Amniotic epithelial cell (primary cell): ENCODE results near the gene ABCD2.
"Not testable (repeated sequence)": the region's sequence is repeated elsewhere in the genome, so short reads cannot be mapped to it uniquely, and the experiment has no call there.

ENCODE experiments used
- DNase-seq: peaks from one replicate; pipeline ENCODE4 v3.0.0-alpha.2; 2010; ENCODE audit warnings: low read depth

The ABCD2 gene

GRCh38 chr12:39611818-39612217 is 7.8 kb downstream of the ABCD2 start:
- DNase-seq: no peak

- DNase-seq: no peak
These were observed 9.1 kb downstream of the ABCD2 start for GRCh38 chr12:39610436-39611025.

GRCh38 chr12:39606712-39607423 is 12.7 kb downstream of the ABCD2 start:
- DNase-seq: peak; percentile 47

- peak; percentile 84 for DNase-seq
These were observed 13.6 kb downstream of the ABCD2 start for GRCh38 chr12:39605996-39606395.

- DNase-seq: peak; percentile 83
These were observed 14.1 kb downstream of the ABCD2 start for GRCh38 chr12:39605501-39605900.

- DNase-seq: no peak
These were observed 16.5 kb downstream of the ABCD2 start for GRCh38 chr12:39603065-39603464.

- not testable (repeated sequence) for DNase-seq
These were observed 17.7 kb downstream of the ABCD2 start for GRCh38 chr12:39601951-39602350.

- DNase-seq: no peak
These were observed 23.7 kb downstream of the ABCD2 start for GRCh38 chr12:39595928-39596327.

GRCh38 chr12:39592295-39592694 is 27.3 kb downstream of the ABCD2 start:
- no peak for DNase-seq

- no peak for DNase-seq
These were observed 31.3 kb downstream of the ABCD2 start for GRCh38 chr12:39588348-39588747.

GRCh38 chr12:39587225-39587624 is 32.4 kb downstream of the ABCD2 start:
- no peak for DNase-seq

- DNase-seq: peak; percentile 49
These were observed 32.8 kb downstream of the ABCD2 start for GRCh38 chr12:39586816-39587215.

GRCh38 chr12:39581592-39581991 is 38.0 kb downstream of the ABCD2 start:
- peak; percentile 95 for DNase-seq

GRCh38 chr12:39575498-39575875 is 44.1 kb downstream of the ABCD2 start:
- no peak for DNase-seq

- DNase-seq: no peak
These were observed 44.7 kb downstream of the ABCD2 start for GRCh38 chr12:39574785-39575497.

GRCh38 chr12:39574378-39574777 is 45.2 kb downstream of the ABCD2 start:
- DNase-seq: no peak

GRCh38 chr12:39573971-39574370 is 45.6 kb downstream of the ABCD2 start:
- DNase-seq: peak; percentile 47

GRCh38 chr12:39572551-39572950 is 47.1 kb downstream of the ABCD2 start:
- DNase-seq: no peak

GRCh38 chr12:39571351-39571750 is 48.3 kb downstream of the ABCD2 start:
- DNase-seq: peak; percentile 22

- no peak for DNase-seq
These were observed 66.1 kb downstream of the ABCD2 start for GRCh38 chr12:39553476-39553875.

- not testable (repeated sequence) for DNase-seq
These were observed 75.4 kb downstream of the ABCD2 start for GRCh38 chr12:39544211-39544610.

- DNase-seq: no peak
These were observed 78.1 kb downstream of the ABCD2 start for GRCh38 chr12:39541471-39541870.

- no peak for DNase-seq
These were observed 80.9 kb downstream of the ABCD2 start for GRCh38 chr12:39538679-39539104.
